ENCODE data around the gene ERG28. TPM values are rescaled to one million over a fixed set of nuclear protein-coding genes. Genes with fewer than 3 reads are reported as not detected.

Gene ERG28
- total and polyA plus RNA-seq, 2 of the 13 experiments (the other 11 are each of a cell fraction or from before 2014, with no cell fraction given): 27.3 to 32.3 TPM

GRCh38 chr14:75648066-75648838 is 12.4 kb downstream of the ERG28 start (continued):
- TF ChIP-seq ZBTB34 (CRISPR knock-in tag; IDR thresholded peaks at IDR 0.05) (peak; percentile 73), ZNF737 (CRISPR knock-in tag; IDR thresholded peaks at IDR 0.05; ENCODE audit: borderline replicate concordance) (no peak), ZNF430 (CRISPR knock-in tag; IDR thresholded peaks at IDR 0.05) (0 out of 2 replicates have a peak, but pooled peaks have one; percentile 79), ZNF780A (CRISPR knock-in tag; IDR thresholded peaks at IDR 0.05) (no peak), HOXD1 (CRISPR knock-in tag; IDR thresholded peaks at IDR 0.05) (peak; percentile 82), CCDC6 (CRISPR knock-in tag; IDR thresholded peaks at IDR 0.05) (no peak), ZNF280D (CRISPR knock-in tag; IDR thresholded peaks at IDR 0.05) (no peak), ZBTB40 (IDR thresholded peaks at IDR 0.05) (no peak), ZBTB40 (CRISPR knock-in tag; IDR thresholded peaks at IDR 0.05) (peak; percentile 84), MBNL3 (CRISPR knock-in tag; conservative IDR thresholded peaks at IDR 0.05) (no peak), ZNF230 (CRISPR knock-in tag; IDR thresholded peaks at IDR 0.05) (no peak), ZFAT (CRISPR knock-in tag; conservative IDR thresholded peaks at IDR 0.05) (no peak), NR2C2 (CRISPR knock-in tag; IDR thresholded peaks at IDR 0.05; ENCODE audit: borderline replicate concordance) (peak; percentile 87), ETV6 (CRISPR knock-in tag; conservative IDR thresholded peaks at IDR 0.05) (0 out of 2 replicates have a peak, but pooled peaks have one; percentile 60), POLR2AphosphoS5 (IDR thresholded peaks at IDR 0.05; ENCODE audit: low read depth, low read length) (peak; percentile 36; the same call in 1 of the 2 replicates)

Data from HepG2 (cell line).